Adrenal gland (tissue), 12 donors: ENCODE data around the gene HSPA8. TPM values are rescaled to one million over a fixed set of nuclear protein-coding genes. Genes with fewer than 3 reads are reported as not detected.

Experiments used
- DNase-seq, 7 donors: peaks; one replicate each; pipeline ENCODE4 v3.0.0-alpha.2; 2019 to 2020
- H3K27ac ChIP-seq, 5 donors: fragments of 200-600 bp; sonication (generic) in 4 of 5; 1 replicate in 3 of 5; 2 replicates in 2 of 5; pipeline versions ENCODE4 v1.5.1 to v1.8.0; 2016 to 2020; ENCODE audit warnings: mild to moderate bottlenecking in 1 of 5
- H3K27me3 ChIP-seq: fragments of 200-600 bp; 2 replicates; pipeline ENCODE4 v1.8.0; 2021
- H3K36me3 ChIP-seq, 2 donors: fragments of 200-600 bp; replicated peaks in 1 of 2; 1 replicate in 1 of 2; 2 replicates in 1 of 2; pipeline versions ENCODE4 v1.5.1 to v1.8.0; 2018 to 2022
- H3K4me1 ChIP-seq, 2 donors: fragments of 200-600 bp; replicated peaks in 1 of 2; 1 replicate in 1 of 2; 2 replicates in 1 of 2; pipeline versions ENCODE4 v1.5.1 to v1.8.0; 2018 to 2021
- H3K4me3 ChIP-seq, 4 donors: fragments of 200-600 bp; sonication (generic) in 3 of 4; one replicate each; pipeline ENCODE4 v1.5.1; 2016 to 2018
- H3K9me3 ChIP-seq, 3 donors: fragments of 200-600 bp; sonication (generic) in 1 of 3; replicated peaks in 1 of 3; 1 replicate in 2 of 3; 2 replicates in 1 of 3; pipeline versions ENCODE4 v1.5.1 to v1.8.0; 2016 to 2021
- POLR2A ChIP-seq, 2 donors: fragments of 450-650 bp; IDR thresholded peaks; one replicate each; pipeline ENCODE4 v1.6.1; 2017; ENCODE audit warnings: antibody characterized with exemption in 2 of 2, mild to moderate bottlenecking in 2 of 2, moderate library complexity in 1 of 2
- WGBS, 4 donors: extraction: QIAGEN DNeasy Blood & Tissue Kit in 2 of 4; methylation state at CpG; one replicate each; pipeline versions ENCODE4 v1.1.5 to v1.1.7; 2013 to 2017; 5-methylcytosine and 5-hydroxymethylcytosine counted together
- intact Hi-C, 2 donors: fragments of 100-400 bp; cut with DNase I; formaldehyde crosslinking; loops; one replicate each; pipeline versions ENCODE4 v1.14.1 to v1.15.0; 2022 to 2023
- polyA plus RNA-seq, 3 donors: library from polyadenylated mRNA; stranded (reverse); fragments of 200-250 nt in 2 of 3; fragments of 350-450 nt in 1 of 3; fragmentation: Illumina TruSeq in 1 of 3; extraction: RNeasy Lipid Tissue Mini Kit (QIAGEN cat#74804) in 1 of 3; gene quantifications; one replicate each; pipeline ENCODE4 v1.2.3, GENCODE V29; 2013 to 2014
- total RNA-seq, 9 donors: library from RNA; depleted of rRNA in 4 of 9; stranded (reverse); fragments of >200 nt in 4 of 9; fragments of 120-200 nt in 1 of 9; fragmentation: NEBNext Ultra II Directional in 1 of 9; extraction: Animal tissue kit (Norgen Biotek cat#: 25700) in 1 of 9; gene quantifications; one replicate each; pipeline versions ENCODE4 v1.1.0 to v1.2.4, GENCODE V29; 2013 to 2023
- TF ChIP-seq, protein P1 (sequence below), 6 experiments: fragments of 450-650 bp in 4 of 6; fragments of 200-600 bp in 2 of 6; sonication (generic) in 1 of 6; IDR thresholded peaks; 1 replicate in 5 of 6; 2 replicates in 1 of 6; pipeline versions ENCODE4 v1.5.1 to v1.8.0; 2016 to 2021; ENCODE audit warnings: antibody characterized with exemption in 6 of 6, mild to moderate bottlenecking in 2 of 6, moderate library complexity in 1 of 6
- donor health status: healthy with polysubstance abuse.
- donor health status: Bipolar disorder and iron deficiency.
- donor health status: DM: yes; HTN: yes; CAD: no.
- donor health status: DM: no; HTN: no; CAD: no.
- donor health status: DM: no; HTN: no; CAD: no.
- donor health status: DM: yes; HTN: yes; CAD: no.

The HSPA8 gene
- total and polyA plus RNA-seq, 12 donors = 81.6 to 4,262 (median 820) TPM

DNA sequence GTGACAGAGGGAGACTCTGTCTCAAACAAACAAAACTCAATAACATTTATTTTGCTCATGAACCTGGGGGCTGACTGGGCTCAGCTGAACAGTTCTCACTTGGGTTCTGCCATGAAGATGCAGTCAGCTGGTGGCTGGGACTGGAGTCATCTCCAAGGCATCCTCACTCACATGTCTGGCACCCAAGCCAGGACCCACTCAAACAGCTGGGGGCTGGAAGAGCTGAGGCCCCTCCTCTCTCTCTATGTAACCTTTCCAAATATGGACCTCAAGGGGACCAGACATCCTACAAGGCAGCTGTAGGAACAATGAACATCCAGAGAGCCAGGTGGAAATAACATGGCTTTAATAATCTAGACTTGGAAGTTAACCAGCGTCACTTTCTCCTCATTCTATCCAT is 16.8 kb downstream of the HSPA8 start:
- whole genome bisulfite sequencing, 4 donors = 95 to 97% (median 95%) methylated on average over 1 of the region's 1 CpG
- intact Hi-C loops = no loop called here
- H3K9me3 ChIP-seq = no peaks in the 10 kb centered on the region
- no peak overlapping the region for H3K4me3 ChIP-seq
- peaks cover 0 to 3% of the 10 kb centered on the region in 2 donors for H3K4me1 ChIP-seq
- no peaks in the 10 kb centered on the region for H3K27me3 ChIP-seq
- H3K36me3 ChIP-seq = no peaks in the 10 kb centered on the region
- TF ChIP-seq, protein P1, sequence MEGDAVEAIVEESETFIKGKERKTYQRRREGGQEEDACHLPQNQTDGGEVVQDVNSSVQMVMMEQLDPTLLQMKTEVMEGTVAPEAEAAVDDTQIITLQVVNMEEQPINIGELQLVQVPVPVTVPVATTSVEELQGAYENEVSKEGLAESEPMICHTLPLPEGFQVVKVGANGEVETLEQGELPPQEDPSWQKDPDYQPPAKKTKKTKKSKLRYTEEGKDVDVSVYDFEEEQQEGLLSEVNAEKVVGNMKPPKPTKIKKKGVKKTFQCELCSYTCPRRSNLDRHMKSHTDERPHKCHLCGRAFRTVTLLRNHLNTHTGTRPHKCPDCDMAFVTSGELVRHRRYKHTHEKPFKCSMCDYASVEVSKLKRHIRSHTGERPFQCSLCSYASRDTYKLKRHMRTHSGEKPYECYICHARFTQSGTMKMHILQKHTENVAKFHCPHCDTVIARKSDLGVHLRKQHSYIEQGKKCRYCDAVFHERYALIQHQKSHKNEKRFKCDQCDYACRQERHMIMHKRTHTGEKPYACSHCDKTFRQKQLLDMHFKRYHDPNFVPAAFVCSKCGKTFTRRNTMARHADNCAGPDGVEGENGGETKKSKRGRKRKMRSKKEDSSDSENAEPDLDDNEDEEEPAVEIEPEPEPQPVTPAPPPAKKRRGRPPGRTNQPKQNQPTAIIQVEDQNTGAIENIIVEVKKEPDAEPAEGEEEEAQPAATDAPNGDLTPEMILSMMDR (IDR thresholded peaks at IDR 0.05) = no peak
- no peak for TF ChIP-seq POLR2A (IDR thresholded peaks at IDR 0.05)
- no peak overlapping the region for H3K27ac ChIP-seq
- DNase-seq = no peak

DNA sequence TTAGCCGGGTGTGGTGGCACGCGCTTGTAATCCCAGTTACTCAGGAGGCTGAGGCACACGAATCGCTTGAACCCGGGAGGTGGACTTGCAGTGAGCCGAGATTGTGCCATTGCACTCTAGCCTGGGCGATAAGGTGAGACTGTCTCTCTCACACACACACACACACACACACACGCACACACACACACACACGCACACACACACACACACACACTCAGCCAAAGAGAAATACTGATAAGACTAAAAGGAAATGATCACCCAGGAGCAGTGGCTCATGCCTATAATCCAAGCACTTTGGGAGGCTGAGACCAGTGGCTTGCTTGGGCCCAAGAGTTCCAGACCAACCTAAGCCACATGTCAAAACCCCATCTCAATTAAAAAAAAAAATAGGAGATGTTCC is 20.8 kb downstream of the HSPA8 start:
- 73 to 92% (median 89%) methylated on average over 3 to 10 of the region's 10 CpGs for WGBS, 4 donors
- Histone ChIP-seq H3K4me3 (no peak overlapping the region), H3K36me3 (no peaks in the 10 kb centered on the region), H3K9me3 (no peaks in the 10 kb centered on the region), H3K27me3 (no peaks in the 10 kb centered on the region), H3K27ac (no peak overlapping the region), H3K4me1 (peaks cover 0 to 4% of the 10 kb centered on the region in 2 donors)
- no peak for TF ChIP-seq POLR2A (IDR thresholded peaks at IDR 0.05)
- intact Hi-C loops = no loop called here
- no peak for DNase-seq

DNA sequence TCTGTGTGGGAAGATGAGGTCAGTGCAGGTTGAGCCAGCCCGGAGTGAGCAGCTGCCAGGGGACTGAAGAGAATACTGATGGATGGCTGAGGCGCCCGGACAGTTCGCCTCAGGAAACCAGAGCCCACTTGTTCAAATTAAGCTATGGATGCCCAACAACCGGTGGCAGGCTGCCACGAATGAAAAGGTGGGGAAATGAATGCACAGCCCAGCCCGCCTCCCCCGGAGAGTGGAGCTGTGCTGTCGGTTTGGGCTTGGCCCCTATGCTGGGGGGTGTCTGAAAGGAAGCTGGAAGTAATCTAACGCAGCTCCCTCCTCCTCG is 21.9 kb downstream of the HSPA8 start:
- no peak for TF ChIP-seq POLR2A (IDR thresholded peaks at IDR 0.05)
- TF ChIP-seq, protein P1 (IDR thresholded peaks at IDR 0.05) = no peak
- Histone ChIP-seq H3K9me3 (no peaks in the 10 kb centered on the region), H3K27me3 (no peaks in the 10 kb centered on the region), H3K4me1 (peaks cover 0 to 4% of the 10 kb centered on the region in 2 donors), H3K4me3 (no peak overlapping the region), H3K27ac (peak overlapping the region in 3 of 5 donors; percentile 1 to 82 (median 30)), H3K36me3 (no peaks in the 10 kb centered on the region)
- DNase-seq = peak in 4 of 7 donors; percentile 35 to 71 (median 40)
- intact Hi-C loops = no loop called here
- 47 to 67% (median 56%) methylated on average over 7 to 11 of the region's 11 CpGs for WGBS, 4 donors

DNA sequence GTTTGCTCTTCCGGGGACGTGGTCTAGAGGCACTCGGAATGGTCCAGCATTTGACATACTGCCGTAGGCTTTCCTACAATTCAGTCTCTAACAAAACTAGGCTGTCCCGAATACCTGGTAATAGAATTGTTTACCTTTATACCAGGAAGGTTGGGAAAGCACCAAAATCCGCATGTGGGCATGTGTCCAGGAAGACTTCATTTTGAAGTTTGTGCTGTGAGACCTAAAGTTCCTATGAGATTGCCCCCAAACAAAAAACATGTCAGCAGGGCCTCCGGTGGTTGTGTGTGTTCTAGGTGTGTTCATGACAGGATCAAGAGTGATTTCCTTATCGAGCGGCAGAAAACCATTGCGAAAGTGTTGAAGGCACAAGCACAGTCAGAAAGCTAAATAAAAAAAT is 26.1 kb downstream of the HSPA8 start:
- H3K4me3 ChIP-seq = no peak overlapping the region
- TF ChIP-seq, protein P1 (IDR thresholded peaks at IDR 0.05) = no peak
- peaks cover 0 to 4% of the 10 kb centered on the region in 2 donors for H3K4me1 ChIP-seq
- no peak overlapping the region for H3K27ac ChIP-seq
- no peaks in the 10 kb centered on the region for H3K27me3 ChIP-seq
- intact Hi-C loops = no loop called here
- H3K9me3 ChIP-seq = no peaks in the 10 kb centered on the region
- 87 to 93% (median 90%) methylated on average over 10 of the region's 10 CpGs for WGBS, 4 donors
- no peak for DNase-seq
- H3K36me3 ChIP-seq = no peaks in the 10 kb centered on the region

DNA sequence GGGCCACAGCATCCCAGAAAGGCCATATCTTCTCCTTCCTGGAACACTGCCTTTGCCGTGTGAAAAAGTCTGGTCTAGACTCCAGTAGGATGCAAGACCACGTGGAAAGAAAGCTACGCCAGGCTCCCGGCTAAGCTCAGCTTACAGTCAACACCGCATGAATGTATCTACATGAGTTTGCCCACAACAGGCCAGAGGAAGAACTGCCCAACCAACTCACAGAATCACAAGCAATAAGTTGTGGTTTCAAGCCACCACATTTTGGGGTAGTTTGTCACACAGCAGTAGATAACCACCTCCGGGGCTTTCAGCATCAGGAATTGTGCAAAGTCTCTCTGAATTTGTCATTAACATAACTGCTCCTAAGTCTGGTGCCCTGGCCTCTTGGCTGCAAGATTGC is 27.3 kb downstream of the HSPA8 start:
- no peak for DNase-seq
- Histone ChIP-seq H3K4me1 (no peaks in the 10 kb centered on the region), H3K4me3 (no peak overlapping the region), H3K27ac (no peak overlapping the region), H3K36me3 (no peaks in the 10 kb centered on the region), H3K9me3 (no peaks in the 10 kb centered on the region), H3K27me3 (no peaks in the 10 kb centered on the region)
- intact Hi-C loops = no loop called here
- TF ChIP-seq, protein P1 (IDR thresholded peaks at IDR 0.05) = no peak
- TF ChIP-seq POLR2A (IDR thresholded peaks at IDR 0.05) = no peak
- WGBS, 4 donors = 76 to 85% (median 77%) methylated on average over 5 to 6 of the region's 6 CpGs
